Smooth muscle cell (in vitro differentiated cells): ENCODE measurements around the gene REC8. TPM values are rescaled to one million over a fixed set of nuclear protein-coding genes. Genes with fewer than 3 reads are reported as not detected.
A peak's percentile ranks its signal among the peaks of the same experiment; 100 is the strongest.
"Not testable (repeated sequence)": the region's sequence is repeated elsewhere in the genome, so short reads cannot be mapped to it uniquely, and the experiment has no call there.

Experiments
- DNase-seq: peaks from one replicate; lab custom pipeline; 2025; ENCODE audit not compliant: unreplicated experiment; lab: John Stamatoyannopoulos, UW
- H2AFZ ChIP-seq: fragments of 200-600 bp; sonication (generic); 2 replicates; pipeline ENCODE4 v1.6.0; 2016; ENCODE audit warnings: antibody characterized with exemption, low read depth, mild to moderate bottlenecking
- H3F3A ChIP-seq: fragments of 200-600 bp; sonication (generic); 2 replicates; pipeline ENCODE4 v1.6.0; 2017; ENCODE audit warnings: antibody characterized with exemption, low read depth
- H3K27ac ChIP-seq: fragments of 200-600 bp; sonication (generic); 2 replicates; pipeline ENCODE4 v1.5.1; 2016; ENCODE audit warnings: low read depth, mild to moderate bottlenecking
- H3K27me3 ChIP-seq: fragments of 200-600 bp; sonication (generic); 2 replicates; pipeline ENCODE4 v1.6.1; 2016; ENCODE audit warnings: low read depth, mild to moderate bottlenecking
- H3K36me3 ChIP-seq: fragments of 200-600 bp; sonication (generic); 2 replicates; pipeline ENCODE4 v1.5.1; 2016; ENCODE audit warnings: low read depth
- H3K4me1 ChIP-seq: fragments of 200-600 bp; sonication (generic); 2 replicates; pipeline ENCODE4 v1.5.1; 2016; ENCODE audit warnings: low read depth
- H3K4me2 ChIP-seq: fragments of 200-600 bp; sonication (generic); 2 replicates; pipeline ENCODE4 v1.6.0; 2016; ENCODE audit warnings: mild to moderate bottlenecking
- H3K4me3 ChIP-seq: fragments of 200-600 bp; sonication (generic); 2 replicates; pipeline ENCODE4 v1.5.1; 2016; ENCODE audit warnings: mild to moderate bottlenecking
- H3K79me2 ChIP-seq: fragments of 200-600 bp; sonication (generic); 2 replicates; pipeline ENCODE4 v1.6.0; 2016; ENCODE audit warnings: low read depth, mild to moderate bottlenecking
- H3K9ac ChIP-seq: fragments of 200-600 bp; sonication (generic); 2 replicates; pipeline ENCODE4 v1.6.0; 2016; ENCODE audit warnings: low read depth
- H3K9me3 ChIP-seq: fragments of 200-600 bp; sonication (generic); replicated peaks from 2 replicates; pipeline ENCODE4 v1.5.1; 2016; ENCODE audit warnings: low read depth
- H4K20me1 ChIP-seq: fragments of 200-600 bp; sonication (generic); 2 replicates; pipeline ENCODE4 v1.6.0; 2016; ENCODE audit warnings: low read depth
- WGBS: methylation state at CpG from one replicate; pipeline ENCODE4 v1.1.7; 2016; ENCODE audit warnings: low lambda C conversion rate; 5-methylcytosine and 5-hydroxymethylcytosine counted together
- polyA plus RNA-seq: library from polyadenylated mRNA; unstranded; fragments of >200 nt; fragmentation: Nextera tagmentation; extraction: Ambion mirVana; gene quantifications from 2 replicates; pipeline ENCODE4 v1.2.1, GENCODE V29; 2016
- total RNA-seq: library from RNA; depleted of rRNA; stranded (reverse); fragments of >200 nt; gene quantifications from 2 replicates; pipeline ENCODE4 v1.2.3, GENCODE V29; 2014
- TF ChIP-seq, protein P1 (sequence below): fragments of 200-600 bp; sonication (generic); IDR thresholded peaks from 2 replicates; pipeline ENCODE4 v1.5.1; 2017; ENCODE audit warnings: borderline replicate concordance, mild to moderate bottlenecking, antibody characterized with exemption; ENCODE audit not compliant: insufficient read depth, poor library complexity, severe bottlenecking

REC8 gene
- total and polyA plus RNA-seq, 2 experiments from 2014 or later: 9.3 to 16.8 TPM

DNA sequence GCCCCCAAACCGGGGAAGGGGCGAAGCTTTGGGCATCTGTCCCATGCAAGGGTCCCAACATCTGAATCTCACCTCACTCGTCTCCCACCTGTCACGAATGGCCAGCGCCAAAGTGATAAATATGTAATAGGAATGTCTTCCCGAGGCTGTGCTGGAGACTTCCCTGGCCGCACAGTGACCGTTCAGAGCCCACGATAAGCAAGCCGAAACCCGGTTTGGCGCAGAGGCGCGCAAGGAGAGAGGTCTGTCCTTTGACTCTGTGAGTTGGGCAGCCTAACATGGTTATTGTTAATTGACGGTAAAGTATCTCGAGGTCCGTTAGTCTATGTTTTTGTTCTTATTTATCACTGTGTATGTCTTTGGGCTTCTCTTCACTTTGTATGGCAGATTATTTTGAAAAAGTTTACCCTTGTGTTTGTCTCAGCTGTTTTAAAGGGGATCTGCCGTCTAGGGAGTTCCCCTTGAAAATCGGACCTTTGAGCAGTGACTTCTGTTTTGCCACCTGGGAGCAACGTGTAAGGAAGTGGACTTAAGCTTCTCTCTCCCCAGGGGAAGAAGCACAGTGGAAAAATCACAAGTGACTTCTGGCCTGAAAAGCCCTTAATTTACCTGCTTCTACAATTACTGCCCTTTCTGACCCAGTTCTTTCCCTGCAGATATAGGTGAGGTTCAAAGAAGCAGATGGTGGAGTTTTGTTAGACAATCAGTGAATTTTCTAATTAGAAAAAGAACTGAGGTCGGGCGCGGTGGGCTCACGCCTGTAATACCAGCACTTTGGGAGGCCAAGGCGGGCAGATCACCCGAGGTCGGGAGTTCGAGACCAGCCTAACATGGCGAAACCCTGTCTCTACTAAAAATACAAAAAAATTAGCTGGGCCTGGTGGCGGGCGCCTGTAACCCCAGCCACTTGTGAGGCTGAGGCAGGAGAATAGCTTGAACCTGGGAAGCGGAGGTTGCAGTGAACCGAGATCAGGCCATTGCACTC, 24.5 kb downstream of the REC8 start:
- TF ChIP-seq, protein P1, sequence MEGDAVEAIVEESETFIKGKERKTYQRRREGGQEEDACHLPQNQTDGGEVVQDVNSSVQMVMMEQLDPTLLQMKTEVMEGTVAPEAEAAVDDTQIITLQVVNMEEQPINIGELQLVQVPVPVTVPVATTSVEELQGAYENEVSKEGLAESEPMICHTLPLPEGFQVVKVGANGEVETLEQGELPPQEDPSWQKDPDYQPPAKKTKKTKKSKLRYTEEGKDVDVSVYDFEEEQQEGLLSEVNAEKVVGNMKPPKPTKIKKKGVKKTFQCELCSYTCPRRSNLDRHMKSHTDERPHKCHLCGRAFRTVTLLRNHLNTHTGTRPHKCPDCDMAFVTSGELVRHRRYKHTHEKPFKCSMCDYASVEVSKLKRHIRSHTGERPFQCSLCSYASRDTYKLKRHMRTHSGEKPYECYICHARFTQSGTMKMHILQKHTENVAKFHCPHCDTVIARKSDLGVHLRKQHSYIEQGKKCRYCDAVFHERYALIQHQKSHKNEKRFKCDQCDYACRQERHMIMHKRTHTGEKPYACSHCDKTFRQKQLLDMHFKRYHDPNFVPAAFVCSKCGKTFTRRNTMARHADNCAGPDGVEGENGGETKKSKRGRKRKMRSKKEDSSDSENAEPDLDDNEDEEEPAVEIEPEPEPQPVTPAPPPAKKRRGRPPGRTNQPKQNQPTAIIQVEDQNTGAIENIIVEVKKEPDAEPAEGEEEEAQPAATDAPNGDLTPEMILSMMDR: no peak
- Histone ChIP-seq H3K79me2 (peaks cover 38% of the 10 kb centered on the region), H4K20me1 (no peaks in the 10 kb centered on the region)

DNA sequence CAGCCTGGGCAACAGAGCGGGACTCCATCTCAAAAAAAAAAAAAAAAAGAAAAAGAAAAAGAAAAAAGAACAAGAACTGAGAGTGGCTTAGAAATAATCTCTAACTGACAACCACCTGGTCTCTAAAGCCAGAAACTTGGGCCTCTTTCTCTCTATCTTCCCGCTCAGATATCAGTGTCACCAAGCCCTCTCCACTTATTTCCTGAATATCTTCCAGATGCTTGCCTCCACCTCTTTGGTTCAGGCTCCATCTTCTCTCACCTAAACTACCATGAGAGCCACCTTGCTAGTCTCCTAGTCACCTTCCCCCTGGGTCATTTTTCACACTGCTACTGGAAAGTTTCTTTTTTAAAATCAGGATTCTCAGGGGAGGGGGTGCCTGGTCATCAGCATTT, 25.2 kb downstream of the REC8 start:
- Histone ChIP-seq H3K9me3 (no peaks in the 10 kb centered on the region), H3K9ac (no peak overlapping the region), H3K27ac (peak overlapping the region; percentile 95), H3K4me2 (peak overlapping the region; percentile 87), H4K20me1 (no peaks in the 10 kb centered on the region), H3K36me3 (no peaks in the 10 kb centered on the region), H3K4me1 (peaks cover 10% of the 10 kb centered on the region), H3K4me3 (peak overlapping the region; percentile 86), H3F3A (no peaks in the 10 kb centered on the region), H3K79me2 (peaks cover 38% of the 10 kb centered on the region), H2AFZ (no peak overlapping the region), H3K27me3 (no peaks in the 10 kb centered on the region)
- TF ChIP-seq, protein P1: no peak
- WGBS: 100% methylated on average over 2 of the region's 2 CpGs
- no peak for DNase-seq

More for the DNA sequence above, 24.5 kb downstream of the REC8 start:
- peak overlapping the region; percentile 73 for H2AFZ ChIP-seq
- no peaks in the 10 kb centered on the region for H3K36me3 ChIP-seq
- H3K27ac ChIP-seq: peak overlapping the region; percentile 95
- H3K4me1 ChIP-seq: peaks cover 10% of the 10 kb centered on the region
- 38% methylated on average over 33 of the region's 33 CpGs for WGBS
- no peak for DNase-seq
- no peaks in the 10 kb centered on the region for H3F3A ChIP-seq
- peak overlapping the region; percentile 87 for H3K4me2 ChIP-seq
- H3K9ac ChIP-seq: peak overlapping the region; percentile 99
- H3K27me3 ChIP-seq: no peaks in the 10 kb centered on the region
- no peaks in the 10 kb centered on the region for H3K9me3 ChIP-seq
- H3K4me3 ChIP-seq: peak overlapping the region; percentile 86

DNA sequence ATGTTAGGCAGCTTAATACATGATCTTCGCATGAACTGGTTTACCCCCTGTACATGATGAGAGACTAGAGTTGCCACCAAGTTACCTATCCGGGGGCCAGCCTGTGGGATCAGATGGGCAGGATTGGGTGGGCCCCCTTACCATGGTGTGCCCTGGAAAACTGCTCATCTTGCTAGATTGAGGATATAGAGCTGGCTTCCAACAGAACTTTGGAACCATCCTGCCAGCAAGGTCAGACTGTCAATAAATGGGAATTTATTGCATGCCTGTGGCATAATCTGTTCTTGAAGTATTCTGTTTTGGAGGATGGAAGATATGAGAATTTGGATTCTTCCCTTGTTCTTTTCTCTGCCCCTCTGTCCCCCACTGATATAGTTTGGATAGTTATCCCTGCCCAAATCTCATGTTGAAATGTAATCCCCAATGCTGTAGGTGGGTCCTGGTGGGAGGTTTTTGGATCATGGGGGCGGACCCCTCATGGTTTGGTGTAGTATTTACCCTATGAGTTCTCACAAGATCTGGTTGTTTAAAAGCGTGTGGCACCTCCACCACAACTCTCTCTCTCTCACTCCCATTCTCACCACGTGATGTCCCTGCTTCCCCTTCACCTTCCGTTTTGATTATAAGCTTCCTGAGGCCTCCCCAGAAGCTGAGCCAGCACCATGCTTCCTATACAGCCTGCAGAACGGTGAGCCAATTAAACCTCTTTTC, 27.1 kb downstream of the REC8 start:
- DNase-seq: no peak
- Histone ChIP-seq H2AFZ (no peak overlapping the region), H3K9ac (no peak overlapping the region), H4K20me1 (no peaks in the 10 kb centered on the region), H3K4me1 (peaks cover 10% of the 10 kb centered on the region), H3K27ac (no peak overlapping the region), H3K9me3 (no peaks in the 10 kb centered on the region), H3K4me3 (no peak overlapping the region), H3K4me2 (no peak overlapping the region), H3K79me2 (peaks cover 25% of the 10 kb centered on the region), H3F3A (no peaks in the 10 kb centered on the region), H3K27me3 (no peaks in the 10 kb centered on the region), H3K36me3 (no peaks in the 10 kb centered on the region)
- TF ChIP-seq, protein P1: no peak
- 95% methylated on average over 7 of the region's 7 CpGs for WGBS

DNA sequence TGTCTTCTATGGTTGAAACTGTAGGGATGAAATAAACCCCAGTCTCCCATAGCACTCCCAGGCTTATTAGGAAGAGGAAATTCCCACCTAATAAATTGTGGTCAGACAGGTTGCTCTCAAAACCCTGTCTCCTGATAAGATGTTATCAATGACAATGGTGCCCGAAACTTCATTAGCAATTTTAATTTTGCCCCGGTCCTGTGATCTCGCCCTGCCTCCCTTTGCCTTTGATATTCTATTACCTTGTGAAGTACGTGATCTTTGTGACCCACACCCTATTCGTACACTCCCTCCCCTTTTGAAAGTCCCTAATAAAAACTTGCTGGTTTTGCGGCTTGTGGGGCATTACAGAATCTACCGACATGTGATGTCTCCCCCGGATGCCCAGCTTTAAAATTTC, 30.7 kb downstream of the REC8 start:
- not testable (repeated sequence) for H3K4me1 ChIP-seq, H4K20me1 ChIP-seq, DNase-seq, H3F3A ChIP-seq, H2AFZ ChIP-seq, H3K4me3 ChIP-seq, H3K27ac ChIP-seq, H3K9ac ChIP-seq, H3K4me2 ChIP-seq, H3K36me3 ChIP-seq, H3K79me2 ChIP-seq, H3K9me3 ChIP-seq, H3K27me3 ChIP-seq
- 70% methylated on average over 8 of the region's 8 CpGs for WGBS

DNA sequence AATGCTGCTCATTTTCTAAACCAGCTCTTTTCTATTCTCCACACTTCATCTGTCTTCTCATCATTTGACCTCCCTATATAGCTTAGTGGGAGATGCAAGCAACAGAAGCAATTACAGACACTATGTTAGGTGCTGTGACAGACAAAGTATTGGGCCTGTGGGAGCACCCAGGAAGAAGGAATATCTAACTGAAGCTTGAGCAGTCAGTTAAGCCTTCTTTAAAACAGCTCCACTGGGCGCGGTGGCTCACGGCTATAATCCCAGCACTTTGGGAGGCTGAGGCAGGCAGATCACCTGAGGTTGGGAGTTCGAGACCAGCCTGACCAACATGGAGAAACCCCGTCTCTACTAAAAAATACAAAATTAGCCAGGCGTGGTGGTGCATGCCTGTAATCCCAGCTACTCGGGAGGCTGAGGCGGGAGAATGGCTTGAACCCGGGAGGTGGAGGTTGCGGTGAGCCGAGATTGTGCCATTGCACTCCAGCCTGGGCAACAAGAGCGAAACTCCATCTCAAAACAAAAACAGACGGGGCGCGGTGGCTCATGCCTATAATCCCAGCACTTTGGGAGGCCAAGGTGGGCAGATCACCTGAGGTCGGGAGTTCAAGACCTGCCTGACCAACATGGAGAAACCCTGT, 31.5 kb downstream of the REC8 start:
- H3K4me2 ChIP-seq, H2AFZ ChIP-seq, DNase-seq, H3K4me1 ChIP-seq, H3K27ac ChIP-seq, H3K9me3 ChIP-seq, H3F3A ChIP-seq, H3K4me3 ChIP-seq, H3K36me3 ChIP-seq, H4K20me1 ChIP-seq, H3K79me2 ChIP-seq, H3K27me3 ChIP-seq, H3K9ac ChIP-seq: not testable (repeated sequence)
- WGBS: 97% methylated on average over 16 of the region's 16 CpGs
